HEK293T (cell line): ENCODE data around the gene MOV10L1.

Source experiments
- FOXK2 ChIP-seq: fragments of 450-650 bp; IDR thresholded peaks from 2 replicates; pipeline ENCODE4 v1.6.1; 2016; ENCODE audit warnings: mild to moderate bottlenecking
- SUZ12 ChIP-seq: fragments of 450-650 bp; IDR thresholded peaks from 2 replicates; pipeline ENCODE4 v1.6.1; 2016; ENCODE audit warnings: mild to moderate bottlenecking

DNA sequence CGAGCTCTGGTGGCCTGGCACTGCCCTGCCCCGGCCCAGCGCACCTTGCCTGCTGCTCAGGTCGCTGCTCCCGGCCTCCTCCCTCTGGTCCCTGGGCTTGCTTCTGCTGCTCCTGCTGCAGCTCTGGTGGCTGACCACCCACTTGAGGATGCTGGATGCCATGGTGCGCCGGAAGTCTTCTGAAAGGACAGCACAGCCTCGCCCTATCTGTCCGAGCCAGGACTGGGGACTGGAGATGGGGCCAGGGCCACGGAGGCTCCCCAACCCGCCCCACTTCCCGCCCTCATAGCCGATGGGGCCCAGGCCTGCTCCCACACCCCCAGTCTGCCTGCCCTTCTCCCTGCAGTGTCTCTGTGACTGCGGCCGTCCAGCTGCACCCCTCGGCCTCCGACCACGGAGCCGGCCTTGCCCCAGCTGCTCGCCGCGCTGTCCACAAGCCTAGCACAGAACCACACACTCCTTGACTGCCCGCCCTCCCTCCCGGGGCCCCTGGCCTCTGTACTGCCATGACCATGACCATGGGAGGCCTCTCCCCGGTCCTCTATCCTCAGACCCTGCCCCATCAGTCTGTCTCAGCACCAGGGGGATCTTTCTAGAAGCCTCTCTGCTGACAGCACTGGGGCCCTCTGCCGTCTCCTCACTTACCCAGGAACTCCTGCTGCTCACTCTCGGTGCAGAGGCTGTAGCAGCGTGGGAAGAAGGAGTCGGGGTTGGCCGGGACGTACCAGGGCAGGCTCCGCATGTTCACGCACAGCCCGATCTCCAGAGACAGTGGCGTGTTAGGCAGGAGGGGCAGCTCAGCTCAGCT is 44.4 kb upstream of the MOV10L1 start:
- no peak for TF ChIP-seq SUZ12
- no peak for TF ChIP-seq FOXK2
